ENCODE results near the gene LHCGR.

GRCh38 chr2:48707466-48707865 lies 48.1 kb downstream of the LHCGR start:
- TF ChIP-seq WT1 (tag by site-specific recombination; IDR thresholded peaks at IDR 0.05) (no peak), SP2 (tag by site-specific recombination; IDR thresholded peaks at IDR 0.05) (no peak), MYNN (tag by site-specific recombination; IDR thresholded peaks at IDR 0.05; ENCODE audit: borderline replicate concordance) (no peak), ZNF501 (tag by site-specific recombination; IDR thresholded peaks at IDR 0.05) (no peak), CTCF (tag by site-specific recombination; IDR thresholded peaks at IDR 0.05) (no peak), PBX3 (CRISPR knock-in tag; IDR thresholded peaks at IDR 0.05) (no peak), OVOL3 (tag by site-specific recombination; IDR thresholded peaks at IDR 0.05) (no peak), ZNF148 (tag by site-specific recombination; IDR thresholded peaks at IDR 0.05; ENCODE audit: borderline replicate concordance) (no peak), ZNF513 (tag by site-specific recombination; IDR thresholded peaks at IDR 0.05) (no peak), ZBTB1 (tag by site-specific recombination; IDR thresholded peaks at IDR 0.05) (no peak)

Data from HEK293 (cell line).